ENCODE measurements around the gene EIPR1. TPM values are rescaled to one million over a fixed set of nuclear protein-coding genes. Genes with fewer than 3 reads are reported as not detected.

Gene EIPR1
- polyA plus RNA-seq, 2 of the 4 experiments (the other 2 are of a cell fraction), result 55.0 to 65.0 TPM

- TF ChIP-seq RFX5 (IDR thresholded peaks at IDR 0.05) (no peak), KDM5A (IDR thresholded peaks at IDR 0.05) (no peak), CBX2 (IDR thresholded peaks at IDR 0.05; ENCODE audit: borderline replicate concordance, low read depth) (no peak), ZFP36 (IDR thresholded peaks at IDR 0.05; ENCODE audit: borderline replicate concordance, partially characterized antibody) (no peak), HES2 (IDR thresholded peaks at IDR 0.05) (no peak), NPAS2 (CRISPR knock-in tag; IDR thresholded peaks at IDR 0.05; ENCODE audit: borderline replicate concordance) (no peak), ATOH8 (CRISPR knock-in tag; IDR thresholded peaks at IDR 0.05; ENCODE audit: low read depth) (no peak), MAZ (IDR thresholded peaks at IDR 0.05; ENCODE audit: borderline replicate concordance, low read depth, low read length) (no peak), JUNB (IDR thresholded peaks at IDR 0.05) (no peak)
- TF ChIP-seq, protein P1, sequence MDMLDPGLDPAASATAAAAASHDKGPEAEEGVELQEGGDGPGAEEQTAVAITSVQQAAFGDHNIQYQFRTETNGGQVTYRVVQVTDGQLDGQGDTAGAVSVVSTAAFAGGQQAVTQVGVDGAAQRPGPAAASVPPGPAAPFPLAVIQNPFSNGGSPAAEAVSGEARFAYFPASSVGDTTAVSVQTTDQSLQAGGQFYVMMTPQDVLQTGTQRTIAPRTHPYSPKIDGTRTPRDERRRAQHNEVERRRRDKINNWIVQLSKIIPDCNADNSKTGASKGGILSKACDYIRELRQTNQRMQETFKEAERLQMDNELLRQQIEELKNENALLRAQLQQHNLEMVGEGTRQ (IDR thresholded peaks at IDR 0.05), result no peak
- TF ChIP-seq, protein P2, sequence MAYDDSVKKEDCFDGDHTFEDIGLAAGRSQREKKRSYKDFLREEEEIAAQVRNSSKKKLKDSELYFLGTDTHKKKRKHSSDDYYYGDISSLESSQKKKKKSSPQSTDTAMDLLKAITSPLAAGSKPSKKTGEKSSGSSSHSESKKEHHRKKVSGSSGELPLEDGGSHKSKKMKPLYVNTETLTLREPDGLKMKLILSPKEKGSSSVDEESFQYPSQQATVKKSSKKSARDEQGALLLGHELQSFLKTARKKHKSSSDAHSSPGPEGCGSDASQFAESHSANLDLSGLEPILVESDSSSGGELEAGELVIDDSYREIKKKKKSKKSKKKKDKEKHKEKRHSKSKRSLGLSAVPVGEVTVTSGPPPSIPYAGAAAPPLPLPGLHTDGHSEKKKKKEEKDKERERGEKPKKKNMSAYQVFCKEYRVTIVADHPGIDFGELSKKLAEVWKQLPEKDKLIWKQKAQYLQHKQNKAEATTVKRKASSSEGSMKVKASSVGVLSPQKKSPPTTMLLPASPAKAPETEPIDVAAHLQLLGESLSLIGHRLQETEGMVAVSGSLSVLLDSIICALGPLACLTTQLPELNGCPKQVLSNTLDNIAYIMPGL (CRISPR knock-in tag; IDR thresholded peaks at IDR 0.05; ENCODE audit: borderline replicate concordance), result no peak
- H3K9me3 ChIP-seq, result no peaks in the 10 kb centered on the region; the same call in 2 of the 3 replicates
- ATAC-seq (no peak), FAIRE-seq (no peak), DNase-seq (ENCODE audit: low read depth in 1 of 2, low spot score in 1 of 2) (no peak)
- H3K4me1 ChIP-seq, result no peaks in the 10 kb centered on the region
- H3K4me2 ChIP-seq, result no peak overlapping the region
- CTCF ChIA-PET, result no interaction called here
- H3K27ac ChIP-seq, result no peak overlapping the region
- WGBS (ENCODE audit: missing lambda C conversion rate), result 93% methylated on average over 8 of the region's 8 CpGs
- POLR2A ChIA-PET, result no interaction called here
- H3K4me3 ChIP-seq, result no peak overlapping the region
Observed at GRCh38 chr2:3355951-3356569, 21.6 kb downstream of the EIPR1 start.

DNA sequence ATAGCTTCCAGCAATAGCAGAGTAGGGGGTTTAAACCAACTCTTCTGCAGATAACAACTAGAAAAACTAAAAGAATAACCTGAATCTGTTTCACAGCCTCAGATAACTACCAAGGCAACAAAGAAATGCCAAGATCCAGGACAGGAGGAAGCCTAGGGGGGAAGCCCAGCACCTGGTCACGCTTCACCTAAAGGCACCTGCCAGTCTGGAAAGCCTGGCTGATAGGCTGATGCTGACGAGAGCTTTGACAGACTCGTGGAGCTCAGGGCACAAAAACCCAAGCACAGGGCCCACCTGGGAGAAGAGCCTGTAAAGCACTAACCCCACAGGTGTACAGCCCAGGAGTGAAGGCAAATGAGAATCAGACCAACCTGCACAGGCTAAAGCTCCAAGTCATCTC, 22.6 kb downstream of the EIPR1 start:
- no peak for DNase-seq (ENCODE audit: low read depth in 1 of 2, low spot score in 1 of 2)
- no peak overlapping the region for H3K4me3 ChIP-seq
- no peak for TF ChIP-seq POLR2A (IDR thresholded peaks at IDR 0.05; ENCODE audit: low read length)
- no peak for TF ChIP-seq CEBPB (IDR thresholded peaks at IDR 0.05)
- TF ChIP-seq RAD21 (conservative IDR thresholded peaks at IDR 0.05 in 1 of 2, IDR thresholded peaks at IDR 0.05 in 1 of 2), result no peak
- TF ChIP-seq BHLHE40 (IDR thresholded peaks at IDR 0.05; ENCODE audit: low read depth, low read length), result no peak
- no peak for TF ChIP-seq RNF2 (IDR thresholded peaks at IDR 0.05; ENCODE audit: borderline replicate concordance, low read depth)
- TF ChIP-seq HOXA7 (CRISPR knock-in tag; IDR thresholded peaks at IDR 0.05), result no peak
- no peak for TF ChIP-seq JUN (IDR thresholded peaks at IDR 0.05)
- TF ChIP-seq, protein P3, sequence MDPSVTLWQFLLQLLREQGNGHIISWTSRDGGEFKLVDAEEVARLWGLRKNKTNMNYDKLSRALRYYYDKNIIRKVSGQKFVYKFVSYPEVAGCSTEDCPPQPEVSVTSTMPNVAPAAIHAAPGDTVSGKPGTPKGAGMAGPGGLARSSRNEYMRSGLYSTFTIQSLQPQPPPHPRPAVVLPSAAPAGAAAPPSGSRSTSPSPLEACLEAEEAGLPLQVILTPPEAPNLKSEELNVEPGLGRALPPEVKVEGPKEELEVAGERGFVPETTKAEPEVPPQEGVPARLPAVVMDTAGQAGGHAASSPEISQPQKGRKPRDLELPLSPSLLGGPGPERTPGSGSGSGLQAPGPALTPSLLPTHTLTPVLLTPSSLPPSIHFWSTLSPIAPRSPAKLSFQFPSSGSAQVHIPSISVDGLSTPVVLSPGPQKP (IDR thresholded peaks at IDR 0.05; ENCODE audit: low read depth, low read length), result no peak
- no peak for TF ChIP-seq NFE2L2 (conservative IDR thresholded peaks at IDR 0.05; ENCODE audit: low read length)
- no peak for TF ChIP-seq FOSB (CRISPR knock-in tag; IDR thresholded peaks at IDR 0.05)
- no peak for TF ChIP-seq NR3C1 (IDR thresholded peaks at IDR 0.05)
- TF ChIP-seq JUNB (IDR thresholded peaks at IDR 0.05), result no peak
- H3K27ac ChIP-seq, result no peak overlapping the region
- WGBS (ENCODE audit: missing lambda C conversion rate), result 91% methylated on average over 3 of the region's 3 CpGs
- CTCF ChIA-PET, result no interaction called here
- no peak overlapping the region for H3K4me2 ChIP-seq
- no peak for FAIRE-seq
- POLR2A ChIA-PET, result no interaction called here
- ATAC-seq, result no peak
- H3K9me3 ChIP-seq, result no peaks in the 10 kb centered on the region; the same call in 2 of the 3 replicates
- no peaks in the 10 kb centered on the region for H3K4me1 ChIP-seq
